BLaER1 (cell line): ENCODE measurements around the gene PCSK2.

Experiments
- H3K27ac ChIP-seq: shearing (Covaris generic); formaldehyde crosslinking; 2 replicates; pipeline ENCODE4 v1.8.1; 2022
- H3K27me3 ChIP-seq: shearing (Covaris generic); formaldehyde crosslinking; 2 replicates; pipeline ENCODE4 v1.8.1; 2022
- H3K36me3 ChIP-seq: shearing (Covaris generic); formaldehyde crosslinking; 2 replicates; pipeline ENCODE4 v1.8.1; 2022
- H3K4me1 ChIP-seq: shearing (Covaris generic); formaldehyde crosslinking; 2 replicates; pipeline ENCODE4 v1.8.1; 2022
- H3K4me2 ChIP-seq: shearing (Covaris generic); formaldehyde crosslinking; 2 replicates; pipeline ENCODE4 v1.8.1; 2022
- H3K4me3 ChIP-seq: shearing (Covaris generic); formaldehyde crosslinking; 2 replicates; pipeline ENCODE4 v1.8.1; 2022
- H3K9ac ChIP-seq: shearing (Covaris generic); formaldehyde crosslinking; 2 replicates; pipeline ENCODE4 v1.8.1; 2022
- H3K9me3 ChIP-seq: shearing (Covaris generic); formaldehyde crosslinking; 2 replicates; pipeline ENCODE4 v1.8.1; 2022
- H4K20me1 ChIP-seq: shearing (Covaris generic); formaldehyde crosslinking; 2 replicates; pipeline ENCODE4 v1.8.1; 2022
- Cebpa-rat ChIP-seq: shearing (Covaris generic); IDR thresholded peaks from 2 replicates; pipeline ENCODE4 v1.8.1; 2022

Gene PCSK2

DNA sequence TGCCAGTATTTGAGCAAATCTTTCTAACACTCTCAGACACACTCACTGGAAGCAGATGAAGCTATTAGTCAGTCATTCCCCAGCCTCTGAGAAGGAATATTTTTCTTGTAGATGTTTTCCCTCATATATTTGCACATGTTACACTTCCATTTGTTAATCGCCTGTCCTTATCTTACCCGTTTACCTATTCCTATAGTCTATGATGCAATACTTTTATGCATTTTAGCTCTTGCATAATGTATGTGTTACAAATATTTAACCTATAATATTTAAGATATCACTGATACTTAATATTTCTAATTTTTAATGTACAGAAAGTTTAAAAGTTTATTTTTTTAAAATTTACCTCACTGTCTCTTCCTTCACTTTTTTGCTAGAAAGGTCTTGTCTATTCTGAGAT lies 71.9 kb downstream of the PCSK2 start:
- Histone ChIP-seq H4K20me1 (no peaks in the 10 kb centered on the region), H3K9ac (no peak overlapping the region), H3K27ac (no peak overlapping the region), H3K27me3 (no peaks in the 10 kb centered on the region), H3K4me3 (no peak overlapping the region), H3K4me1 (no peaks in the 10 kb centered on the region), H3K4me2 (no peak overlapping the region), H3K36me3 (no peaks in the 10 kb centered on the region), H3K9me3 (no peaks in the 10 kb centered on the region)
- TF ChIP-seq Cebpa-rat = peak; percentile 28; the same call in 1 of the 2 replicates

DNA sequence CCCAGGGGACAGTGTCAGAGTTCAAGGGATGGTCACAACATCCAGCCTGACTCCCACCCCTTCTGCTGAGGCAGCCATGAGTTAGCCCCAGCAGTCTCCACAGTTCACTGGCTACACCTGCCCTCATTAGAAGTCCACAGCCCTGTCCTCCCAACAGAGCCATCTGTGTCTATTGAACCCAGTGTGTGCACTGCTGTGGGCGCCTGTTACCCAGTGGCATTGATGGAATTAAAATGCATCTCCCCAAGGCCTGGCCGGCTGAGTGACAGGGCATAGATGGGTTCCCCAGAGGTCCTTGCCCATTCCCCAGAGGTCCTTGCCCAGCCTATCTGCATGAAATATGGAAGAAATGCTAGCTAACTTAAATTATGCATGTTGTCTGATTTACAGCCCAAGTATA lies 73.3 kb downstream of the PCSK2 start:
- no peak overlapping the region for H3K9ac ChIP-seq
- no peaks in the 10 kb centered on the region for H3K9me3 ChIP-seq
- no peak overlapping the region for H3K4me2 ChIP-seq
- H3K36me3 ChIP-seq = no peaks in the 10 kb centered on the region
- H3K27ac ChIP-seq = no peak overlapping the region
- no peak for TF ChIP-seq Cebpa-rat
- H3K4me3 ChIP-seq = no peak overlapping the region
- H3K27me3 ChIP-seq = no peaks in the 10 kb centered on the region
- H4K20me1 ChIP-seq = no peaks in the 10 kb centered on the region
- H3K4me1 ChIP-seq = no peaks in the 10 kb centered on the region

DNA sequence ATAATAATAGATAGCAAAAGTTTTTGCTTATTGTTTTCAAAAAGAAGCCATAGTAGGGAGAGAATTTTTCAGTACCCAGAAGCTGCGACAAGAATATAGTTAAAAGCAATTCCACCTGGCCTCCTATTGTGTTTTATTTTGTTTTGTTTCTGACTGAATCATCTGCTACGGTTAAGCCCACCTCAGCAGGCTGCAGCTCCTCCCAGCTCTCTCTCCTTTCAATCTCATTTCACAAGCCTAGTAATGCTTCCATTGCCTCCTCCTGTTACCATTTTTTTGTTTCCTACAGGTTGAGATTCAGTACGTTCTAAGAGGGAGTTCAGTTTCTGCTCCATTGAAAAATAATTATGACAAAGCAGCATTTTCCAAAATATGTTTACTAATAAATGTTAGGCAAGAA lies 77.9 kb downstream of the PCSK2 start:
- Histone ChIP-seq H3K27ac (no peak overlapping the region), H3K36me3 (no peaks in the 10 kb centered on the region), H3K4me1 (no peaks in the 10 kb centered on the region), H3K4me2 (no peak overlapping the region), H3K9ac (no peak overlapping the region), H4K20me1 (no peaks in the 10 kb centered on the region), H3K4me3 (no peak overlapping the region), H3K27me3 (no peaks in the 10 kb centered on the region), H3K9me3 (peaks cover 5% of the 10 kb centered on the region; the same call in 1 of the 2 replicates)
- TF ChIP-seq Cebpa-rat = no peak

DNA sequence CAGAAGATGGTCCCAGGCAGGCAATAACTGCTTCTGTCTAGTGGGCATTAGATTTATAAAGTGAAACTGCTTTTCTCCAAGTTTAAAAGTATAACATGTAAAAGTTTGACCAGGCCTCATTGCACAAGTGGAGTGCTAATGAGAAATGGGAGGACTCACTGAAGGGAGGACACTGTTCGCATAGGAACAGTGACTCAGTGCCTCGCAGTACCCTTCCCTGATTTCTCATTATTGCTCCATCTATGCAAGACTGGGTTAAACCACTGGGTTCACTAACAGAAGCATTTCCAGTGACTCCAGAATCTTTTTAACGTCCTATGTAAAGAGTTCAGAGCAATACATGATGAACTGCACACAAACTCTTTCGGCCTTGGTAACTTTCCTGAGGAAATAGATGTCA lies 79.6 kb downstream of the PCSK2 start:
- TF ChIP-seq Cebpa-rat = no peak
- Histone ChIP-seq H3K27ac (no peak overlapping the region), H3K9me3 (peaks cover 9% of the 10 kb centered on the region; the same call in 1 of the 2 replicates), H3K4me2 (no peak overlapping the region), H3K27me3 (no peaks in the 10 kb centered on the region), H4K20me1 (no peaks in the 10 kb centered on the region), H3K9ac (no peak overlapping the region), H3K4me3 (no peak overlapping the region), H3K36me3 (no peaks in the 10 kb centered on the region), H3K4me1 (no peaks in the 10 kb centered on the region)

DNA sequence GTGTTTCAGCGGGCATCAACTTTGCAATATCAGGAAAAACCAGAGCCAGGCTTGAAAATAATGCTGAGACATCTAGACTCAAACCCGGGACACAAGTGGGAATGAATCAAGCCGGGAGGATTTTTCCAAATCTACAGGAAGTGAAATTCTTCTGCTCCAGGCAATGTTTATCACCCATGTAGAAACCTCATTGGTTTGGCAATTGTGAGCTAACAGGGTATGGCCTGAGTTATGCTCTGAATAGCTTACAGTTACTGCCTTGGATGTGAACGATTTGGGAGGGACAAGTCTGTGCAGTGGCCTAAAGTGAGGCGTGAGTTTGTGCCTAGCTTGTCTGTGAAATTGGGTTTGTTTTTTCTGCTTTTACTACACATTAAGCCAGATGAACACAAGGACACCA lies 87.4 kb downstream of the PCSK2 start:
- no peak for TF ChIP-seq Cebpa-rat
- no peaks in the 10 kb centered on the region for H3K36me3 ChIP-seq
- H3K4me2 ChIP-seq = no peak overlapping the region
- no peak overlapping the region for H3K27ac ChIP-seq
- H4K20me1 ChIP-seq = no peaks in the 10 kb centered on the region
- no peaks in the 10 kb centered on the region for H3K27me3 ChIP-seq
- H3K4me1 ChIP-seq = no peaks in the 10 kb centered on the region
- no peak overlapping the region for H3K9ac ChIP-seq
- H3K9me3 ChIP-seq = 0 out of 2 replicates have a peak, but pooled peaks cover 5% of the 10 kb centered on the region
- no peak overlapping the region for H3K4me3 ChIP-seq

DNA sequence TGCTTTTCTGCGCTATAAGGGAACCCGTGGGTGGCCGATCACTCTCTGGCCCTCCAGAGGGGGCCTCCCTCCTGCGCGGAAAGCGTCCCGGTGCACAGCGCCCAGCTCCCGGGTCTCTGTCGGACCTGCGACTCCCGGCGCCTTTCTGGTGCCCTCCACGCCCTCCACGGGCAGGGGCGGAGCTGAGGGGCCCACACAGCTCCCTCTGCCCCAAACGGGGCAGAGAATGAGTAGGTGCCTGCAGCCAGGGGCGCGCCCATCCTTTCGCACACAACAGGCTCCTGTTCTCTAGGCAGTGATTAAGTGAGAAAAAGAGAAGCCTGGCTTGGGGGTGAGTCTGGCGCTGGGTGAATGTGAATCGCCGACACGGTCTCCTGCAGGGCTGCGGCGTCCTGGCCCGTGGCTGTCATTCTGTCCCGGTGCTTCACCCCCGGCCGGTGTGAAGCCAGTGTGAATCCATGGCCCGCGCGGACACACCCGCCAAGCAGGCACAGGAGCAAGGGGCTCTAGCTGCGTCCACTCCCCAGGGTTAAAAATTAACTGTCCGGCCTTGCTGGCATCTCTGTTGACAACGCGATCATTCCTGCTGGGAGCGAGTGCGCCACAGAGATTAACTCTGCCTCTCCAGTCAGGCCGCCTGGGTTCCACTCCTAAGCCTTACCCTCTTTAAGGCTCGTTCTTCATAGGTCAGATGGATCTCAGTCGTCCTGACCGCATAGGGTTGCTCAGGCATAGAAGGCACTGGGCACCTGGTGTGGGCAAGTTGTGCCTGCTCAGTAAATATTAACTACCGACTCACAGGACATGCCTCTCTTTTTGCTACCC lies 88.8 kb downstream of the PCSK2 start:
- no peak for TF ChIP-seq Cebpa-rat
- Histone ChIP-seq H3K4me2 (no peak overlapping the region), H3K36me3 (no peaks in the 10 kb centered on the region), H3K27ac (no peak overlapping the region), H3K4me3 (no peak overlapping the region), H3K9ac (no peak overlapping the region), H4K20me1 (no peaks in the 10 kb centered on the region), H3K4me1 (no peaks in the 10 kb centered on the region), H3K27me3 (no peaks in the 10 kb centered on the region), H3K9me3 (no peaks in the 10 kb centered on the region)

DNA sequence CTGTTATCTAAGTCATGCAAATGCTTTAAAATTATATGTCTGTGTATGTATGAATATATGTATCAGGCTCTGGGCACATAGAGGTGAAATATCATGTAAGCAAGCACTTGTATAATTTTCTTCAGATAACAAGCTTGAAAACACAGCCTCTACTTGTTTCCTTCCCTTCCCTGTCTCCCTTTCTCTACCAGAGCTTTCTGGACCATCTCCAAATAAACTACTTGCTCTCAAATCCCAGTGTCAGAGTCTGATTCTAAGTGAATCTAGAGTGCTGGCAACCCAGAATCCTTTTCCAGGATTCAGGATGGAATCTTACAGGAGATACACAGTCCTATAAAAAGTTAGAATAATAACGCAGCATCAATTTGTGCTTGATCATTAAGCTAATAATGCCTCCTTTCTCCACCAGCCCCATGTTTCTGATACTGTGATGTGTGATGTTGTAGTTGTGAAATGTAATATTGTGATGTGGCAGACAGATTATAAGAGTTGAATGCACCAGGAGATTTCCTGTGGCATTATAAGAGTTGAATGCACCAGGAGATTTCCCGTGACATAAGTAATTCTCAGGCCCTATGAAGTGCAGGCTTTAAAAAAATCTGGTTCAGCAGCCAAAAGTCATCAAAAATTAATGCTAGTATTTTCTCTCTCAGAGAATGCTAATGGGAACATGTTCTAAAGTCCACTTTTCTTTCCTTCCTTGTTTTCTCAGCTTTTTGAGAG lies 89.6 kb downstream of the PCSK2 start:
- no peak for TF ChIP-seq Cebpa-rat
- no peak overlapping the region for H3K4me3 ChIP-seq
- no peaks in the 10 kb centered on the region for H3K27me3 ChIP-seq

DNA sequence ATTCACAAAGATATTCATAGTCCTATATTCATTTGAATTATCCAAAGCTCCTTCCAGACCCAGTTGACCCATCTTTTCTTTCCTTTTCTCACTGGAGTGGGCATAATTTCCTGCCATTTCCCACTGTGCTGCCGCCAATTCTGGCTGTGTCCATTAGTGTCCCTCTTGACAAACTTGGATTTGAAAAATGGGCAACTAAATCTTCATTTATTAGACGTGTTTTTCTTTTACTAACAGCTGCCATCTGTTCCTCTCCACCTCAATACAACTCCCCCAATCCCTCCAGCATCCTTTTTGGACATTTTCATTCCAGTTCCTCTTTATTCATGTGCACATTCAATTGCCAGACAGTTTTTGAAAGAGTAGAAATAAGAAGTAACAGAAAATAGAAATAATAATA lies 90.5 kb downstream of the PCSK2 start:
- no peak for TF ChIP-seq Cebpa-rat
- Histone ChIP-seq H3K4me3 (no peak overlapping the region), H3K27ac (no peak overlapping the region), H3K9ac (no peak overlapping the region), H3K36me3 (no peaks in the 10 kb centered on the region), H3K9me3 (no peaks in the 10 kb centered on the region), H3K27me3 (no peaks in the 10 kb centered on the region), H3K4me1 (no peaks in the 10 kb centered on the region), H3K4me2 (no peak overlapping the region), H4K20me1 (no peaks in the 10 kb centered on the region)

More for the DNA sequence above, 89.6 kb downstream of the PCSK2 start:
- Histone ChIP-seq H3K9ac (no peak overlapping the region), H3K27ac (no peak overlapping the region), H3K4me1 (no peaks in the 10 kb centered on the region), H3K4me2 (no peak overlapping the region), H3K9me3 (no peaks in the 10 kb centered on the region), H3K36me3 (no peaks in the 10 kb centered on the region), H4K20me1 (no peaks in the 10 kb centered on the region)

DNA sequence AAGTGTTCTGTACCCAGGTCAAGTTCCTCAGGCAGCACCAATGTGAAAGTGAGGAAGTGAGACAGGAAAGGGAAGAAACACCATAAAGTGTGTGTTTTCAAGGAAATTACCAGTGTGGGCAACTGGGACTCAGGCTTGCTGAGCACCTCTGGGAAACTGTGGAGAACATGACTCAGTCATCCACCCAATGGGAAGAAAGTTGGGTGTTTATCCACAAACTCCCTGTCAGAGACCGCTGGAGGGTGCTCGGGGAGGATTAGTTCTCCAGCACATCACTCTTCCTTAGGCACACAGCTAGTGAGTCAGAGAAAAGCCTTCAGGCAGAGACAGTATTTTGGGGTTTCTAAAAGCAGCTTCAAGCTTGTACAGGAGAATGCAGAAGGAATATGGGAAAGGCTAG lies 93.6 kb downstream of the PCSK2 start:
- Histone ChIP-seq H3K9me3 (no peaks in the 10 kb centered on the region), H3K4me3 (no peak overlapping the region), H3K4me2 (no peak overlapping the region), H4K20me1 (no peaks in the 10 kb centered on the region), H3K36me3 (no peaks in the 10 kb centered on the region), H3K27me3 (no peaks in the 10 kb centered on the region), H3K9ac (no peak overlapping the region), H3K27ac (no peak overlapping the region), H3K4me1 (no peaks in the 10 kb centered on the region)
- no peak for TF ChIP-seq Cebpa-rat

DNA sequence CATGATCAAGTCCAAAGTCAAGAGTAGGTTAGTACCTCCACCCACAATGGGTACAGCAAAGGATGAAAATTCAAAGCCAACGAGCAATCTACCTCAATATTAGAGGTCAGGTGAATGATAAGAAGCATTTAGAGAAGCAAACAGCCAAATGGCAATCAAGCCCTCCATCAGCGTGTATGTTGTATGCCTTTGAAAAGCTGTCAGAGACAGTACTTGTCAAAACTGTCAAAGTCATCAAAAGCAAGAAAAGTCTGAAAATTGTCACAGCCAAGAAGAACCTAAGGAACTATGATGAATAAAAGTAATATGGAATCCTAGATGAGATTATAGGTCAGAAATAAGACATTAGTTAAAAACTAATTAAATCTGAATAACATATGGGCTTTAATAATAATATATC lies 99.3 kb downstream of the PCSK2 start:
- Histone ChIP-seq H3K27me3 (no peaks in the 10 kb centered on the region), H3K27ac (no peak overlapping the region), H3K4me3 (no peak overlapping the region), H3K4me2 (no peak overlapping the region), H3K9ac (no peak overlapping the region), H3K36me3 (no peaks in the 10 kb centered on the region), H3K9me3 (no peaks in the 10 kb centered on the region), H4K20me1 (no peaks in the 10 kb centered on the region), H3K4me1 (no peaks in the 10 kb centered on the region)
- TF ChIP-seq Cebpa-rat = no peak
